NCI-H2227 treated with DMSO at 0.1 percent for 48 hours (cell line): ENCODE data around the gene CCDC137.

Source experiments
- DNase-seq: peaks from one replicate; lab custom pipeline; 2025; lab: John Stamatoyannopoulos, UW

CCDC137 gene

DNA sequence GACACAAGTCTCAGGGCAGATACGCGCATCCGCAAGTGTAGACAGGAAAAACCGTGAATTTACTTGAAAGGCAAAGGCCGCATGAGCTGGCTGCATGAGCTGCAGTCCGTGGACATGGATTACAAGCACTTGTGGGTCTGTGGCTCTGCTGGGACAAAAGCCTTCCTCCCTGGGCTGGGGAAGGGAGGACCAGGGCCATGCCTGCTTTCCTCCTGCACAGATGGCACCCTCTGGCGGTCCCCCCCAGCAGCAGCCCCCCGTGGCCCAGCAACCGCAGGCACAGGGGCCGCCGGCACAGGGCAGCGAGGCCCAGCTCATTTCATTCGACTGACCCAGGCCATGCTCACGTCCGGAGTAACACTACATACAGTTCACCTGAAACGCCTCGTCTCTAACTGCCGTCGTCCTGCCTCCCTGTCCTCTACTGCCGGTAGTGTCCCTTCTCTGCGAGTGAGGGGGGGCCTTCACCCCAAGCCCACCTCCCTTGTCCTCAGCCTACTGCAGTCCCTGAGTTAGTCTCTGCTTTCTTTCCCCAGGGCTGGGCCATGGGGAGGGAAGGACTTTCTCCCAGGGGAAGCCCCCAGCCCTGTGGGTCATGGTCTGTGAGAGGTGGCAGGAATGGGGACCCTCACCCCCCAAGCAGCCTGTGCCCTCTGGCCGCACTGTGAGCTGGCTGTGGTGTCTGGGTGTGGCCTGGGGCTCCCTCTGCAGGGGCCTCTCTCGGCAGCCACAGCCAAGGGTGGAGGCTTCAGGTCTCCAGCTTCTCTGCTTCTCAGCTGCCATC is 34.9 kb downstream of the CCDC137 start:
- no peak for DNase-seq

DNA sequence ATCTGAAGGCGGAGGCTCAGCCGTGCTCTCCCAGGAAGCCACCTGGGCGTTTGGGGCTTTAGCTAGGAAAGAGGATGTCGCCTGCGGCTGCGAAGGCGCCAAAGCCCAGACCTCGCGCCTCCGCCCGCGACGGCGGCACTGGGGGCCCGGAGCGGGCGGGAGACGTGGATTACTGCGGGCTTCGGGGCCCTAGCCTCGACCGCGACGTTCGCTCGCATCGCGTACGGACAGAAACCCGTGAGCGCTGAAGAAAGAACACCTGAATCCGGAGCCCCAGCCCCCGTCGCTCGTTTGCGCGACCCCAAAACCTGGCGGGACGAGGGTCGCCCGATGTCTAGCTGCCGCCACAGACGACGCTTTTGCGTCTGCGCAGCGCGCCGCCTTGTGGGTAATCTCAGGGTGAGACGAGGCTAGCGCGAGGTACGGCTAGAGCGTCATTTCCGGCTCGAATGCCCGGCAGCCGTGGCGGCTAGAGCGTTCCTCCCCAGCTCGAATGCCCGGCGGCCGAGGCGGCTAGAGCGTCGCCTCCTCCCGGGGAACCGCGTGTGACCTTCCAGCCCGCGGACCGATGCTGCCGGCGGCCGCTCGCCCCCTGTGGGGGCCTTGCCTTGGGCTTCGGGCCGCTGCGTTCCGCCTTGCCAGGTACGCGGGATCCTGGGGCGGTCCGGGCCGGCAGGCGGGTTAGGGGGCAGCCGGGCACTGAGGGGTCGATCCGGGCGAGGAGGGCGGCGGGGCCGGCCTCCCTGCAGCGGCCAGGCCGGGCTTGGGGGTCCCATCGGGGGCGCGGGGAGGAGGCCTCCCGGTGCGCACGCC is 36.6 kb downstream of the CCDC137 start, which contains the start of gene MRPL12:
TSS of gene MRPL12 (plus strand) at position 434 of the 813 bp plus-strand sequence. CDS start at position 569, 135 bp downstream.
- DNase-seq, result peak; percentile 91

DNA sequence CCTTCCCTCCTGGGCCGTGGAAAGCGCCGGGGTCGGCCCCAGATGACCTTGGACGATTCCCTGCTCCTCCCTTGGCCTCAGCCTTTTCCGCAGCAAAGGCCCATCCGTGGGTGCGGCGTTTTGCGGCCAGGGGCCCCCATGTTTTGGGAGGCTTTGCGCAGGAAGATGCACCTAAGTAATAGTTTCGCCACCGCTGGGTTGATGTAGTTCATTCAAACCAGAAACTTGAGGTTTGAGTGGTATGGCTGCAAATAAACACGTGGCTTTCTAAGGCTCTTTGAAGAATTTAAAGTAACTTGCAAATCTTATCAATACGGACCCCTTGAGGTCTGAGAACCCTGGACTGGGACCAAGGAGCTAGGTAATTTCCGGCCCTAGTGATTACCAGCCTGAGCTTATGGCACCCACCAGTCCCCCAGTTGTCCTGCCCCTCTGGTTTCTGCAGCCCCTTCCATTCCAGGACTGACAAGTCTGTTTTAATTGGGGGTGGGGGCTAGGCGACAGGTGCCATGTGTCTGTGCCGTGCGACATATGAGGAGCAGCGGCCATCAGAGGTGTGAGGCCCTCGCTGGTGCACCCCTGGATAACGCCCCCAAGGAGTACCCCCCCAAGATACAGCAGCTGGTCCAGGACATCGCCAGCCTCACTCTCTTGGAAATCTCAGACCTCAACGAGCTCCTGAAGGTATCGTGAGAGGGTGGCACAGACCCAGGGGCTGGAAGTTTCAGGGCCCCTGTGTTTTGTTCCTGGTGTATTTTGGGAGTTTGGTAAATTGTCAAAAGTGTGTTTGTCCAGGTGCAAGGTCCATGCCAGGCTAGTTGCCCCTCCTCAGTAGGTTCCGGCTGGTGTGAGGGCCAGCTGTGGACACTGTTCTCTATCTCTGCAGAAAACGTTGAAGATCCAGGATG is 37.5 kb downstream of the CCDC137 start:
- DNase-seq, result no peak

DNA sequence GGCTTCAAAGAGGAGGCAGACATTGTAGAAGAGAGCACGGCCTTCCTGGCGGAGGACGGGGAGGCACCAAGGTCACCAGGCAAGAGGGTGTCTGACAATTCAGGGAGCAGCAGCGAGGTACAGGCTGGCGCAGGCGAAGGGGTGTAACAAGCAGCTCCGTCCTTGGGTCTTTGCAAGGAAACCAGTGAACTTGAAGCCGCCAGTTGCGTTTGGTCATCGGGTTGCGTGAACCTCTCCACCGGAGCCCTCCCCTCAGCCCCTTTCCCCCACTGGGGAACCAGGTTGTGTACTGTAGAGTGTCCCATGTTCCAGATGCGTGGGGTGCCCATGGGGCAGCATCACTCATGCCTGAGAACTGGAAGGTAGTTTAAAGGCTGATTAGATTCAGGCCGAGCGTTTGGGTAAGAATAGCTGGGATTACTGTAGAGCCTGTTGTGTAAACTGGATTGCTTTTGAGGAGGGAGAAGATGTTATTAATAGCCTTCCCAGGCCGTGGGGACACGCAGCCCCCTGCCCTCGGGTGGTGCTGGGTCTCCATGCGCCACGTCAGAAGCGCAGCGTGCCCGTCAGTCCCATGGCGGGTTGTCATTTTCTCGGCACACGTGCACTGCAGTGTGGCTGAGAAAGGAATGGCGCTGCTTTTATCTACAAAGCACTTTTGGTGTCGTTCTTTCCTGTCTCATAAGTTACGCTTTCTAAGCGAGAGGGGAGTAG is 39.1 kb downstream of the CCDC137 start:
- DNase-seq, result no peak

DNA sequence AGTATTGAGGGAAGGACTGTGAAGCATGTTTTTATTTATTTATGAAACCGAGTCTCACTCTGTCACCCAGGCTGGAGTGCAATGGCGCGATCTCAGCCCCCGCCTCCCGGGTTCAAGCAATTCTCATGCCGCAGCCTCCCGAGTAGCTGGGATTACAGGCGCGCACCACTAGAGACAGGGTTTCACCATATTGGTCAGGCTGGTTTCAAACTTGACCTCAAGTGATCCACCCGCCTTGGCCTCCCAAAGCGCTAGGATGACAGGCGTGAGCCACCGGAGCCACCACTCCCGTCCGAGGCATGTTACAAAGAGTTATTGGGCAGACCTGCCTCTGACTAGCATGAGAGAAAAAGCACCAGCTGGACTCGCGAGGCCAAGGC is 39.7 kb downstream of the CCDC137 start:
- DNase-seq, result no peak

DNA sequence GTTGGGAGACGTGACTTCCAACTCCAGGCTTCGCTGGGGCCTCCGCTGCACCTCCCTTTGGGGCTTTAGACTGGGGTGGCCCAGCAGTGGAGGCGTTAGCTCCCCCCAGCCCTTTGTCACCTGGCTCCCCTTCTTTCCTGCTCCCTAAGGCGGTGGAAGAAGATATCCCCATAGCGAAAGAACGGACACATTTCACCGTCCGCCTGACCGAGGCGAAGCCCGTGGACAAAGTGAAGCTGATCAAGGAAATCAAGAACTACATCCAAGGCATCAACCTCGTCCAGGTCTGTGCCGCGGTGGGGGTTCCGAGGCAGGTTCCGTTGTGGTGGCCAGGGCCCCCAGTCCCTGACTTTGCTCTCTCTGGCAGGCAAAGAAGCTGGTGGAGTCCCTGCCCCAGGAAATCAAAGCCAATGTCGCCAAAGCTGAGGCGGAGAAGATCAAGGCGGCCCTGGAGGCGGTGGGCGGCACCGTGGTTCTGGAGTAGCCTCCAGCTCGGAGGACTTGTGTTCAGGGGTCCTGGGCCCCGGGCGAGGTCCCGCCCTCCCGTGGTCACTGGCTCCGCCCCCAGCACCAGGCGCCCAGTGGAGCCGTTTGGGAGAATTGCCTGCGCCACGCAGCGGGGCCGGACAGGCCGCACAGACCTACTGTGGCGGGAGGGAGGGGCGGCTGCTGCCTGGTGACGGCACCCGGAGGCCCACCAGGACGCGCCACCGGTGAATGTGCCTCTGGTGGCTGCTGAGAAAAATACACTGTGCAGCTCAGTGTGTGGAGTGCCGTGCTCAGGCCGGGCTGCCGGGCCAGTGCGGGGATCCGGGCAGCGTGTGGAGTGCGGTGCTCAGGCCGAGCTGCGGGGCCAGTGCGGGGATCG is 40.5 kb downstream of the CCDC137 start:
- no peak for DNase-seq

DNA sequence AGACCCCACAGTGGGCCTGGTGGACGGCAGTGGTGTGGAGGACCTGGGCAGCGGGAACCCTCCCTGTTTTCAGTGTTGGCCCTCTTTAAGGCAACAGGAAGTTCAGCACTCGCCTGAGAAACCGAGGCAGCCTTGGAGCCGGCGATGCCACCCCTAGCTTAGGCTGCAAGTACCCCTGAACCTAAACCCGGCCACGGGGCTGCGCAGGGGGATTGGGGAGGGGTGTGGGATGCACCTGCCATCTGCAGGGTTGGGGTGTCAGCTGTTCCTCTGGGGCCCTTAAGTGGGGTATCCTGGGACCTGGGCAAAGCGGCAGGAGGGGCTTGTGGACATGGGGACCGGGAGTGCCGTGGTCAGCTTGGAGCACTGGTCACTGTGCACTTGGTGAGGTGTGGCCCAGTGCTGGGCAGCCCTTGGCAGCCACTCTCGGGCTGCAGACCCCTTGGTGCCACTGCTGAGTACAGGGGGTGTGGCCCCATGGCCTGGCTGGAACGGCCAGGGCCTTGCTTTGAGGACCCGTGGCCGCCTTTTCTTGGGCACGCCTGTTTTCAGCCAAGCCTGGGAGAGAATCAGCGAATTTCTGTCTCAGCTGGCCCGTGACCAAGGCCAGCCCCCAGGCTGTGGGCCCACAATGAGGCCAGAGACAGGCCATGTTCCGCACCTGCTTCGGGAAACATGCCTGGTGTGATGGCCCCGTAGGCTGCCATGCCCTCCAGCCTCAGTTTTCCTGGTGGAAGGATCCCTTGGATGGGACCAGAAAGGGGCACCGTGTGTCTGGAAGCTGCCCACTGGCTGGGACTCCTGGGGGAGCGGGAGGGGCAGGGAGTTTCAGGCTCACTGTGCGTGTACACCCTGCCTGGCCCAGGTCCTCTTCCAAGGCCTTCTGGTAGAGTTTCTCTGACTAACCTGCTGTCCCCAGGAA is 41.4 kb downstream of the CCDC137 start:
- no peak for DNase-seq

DNA sequence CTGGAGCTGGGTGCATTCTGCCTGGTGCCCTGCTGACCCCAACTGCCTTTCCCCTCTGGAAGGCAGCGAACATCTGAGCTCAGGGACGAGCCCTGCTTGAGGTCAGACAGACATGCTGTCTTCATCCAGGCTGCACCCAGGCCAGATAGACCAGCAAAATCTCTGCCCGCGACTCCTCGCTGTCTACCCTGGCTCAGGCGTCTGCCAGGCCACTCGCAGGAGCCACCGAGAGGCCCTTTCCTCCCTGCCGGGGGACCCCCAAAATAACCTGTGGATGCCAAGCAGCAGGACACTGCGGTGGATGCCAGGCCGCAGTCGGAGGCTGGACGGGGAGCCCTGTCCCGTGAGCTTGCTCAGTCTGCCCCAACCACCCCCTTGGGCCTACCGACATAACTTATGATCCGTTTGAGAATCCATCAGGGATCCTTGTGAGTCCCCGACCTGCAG is 42.2 kb downstream of the CCDC137 start:
- DNase-seq, result no peak

DNA sequence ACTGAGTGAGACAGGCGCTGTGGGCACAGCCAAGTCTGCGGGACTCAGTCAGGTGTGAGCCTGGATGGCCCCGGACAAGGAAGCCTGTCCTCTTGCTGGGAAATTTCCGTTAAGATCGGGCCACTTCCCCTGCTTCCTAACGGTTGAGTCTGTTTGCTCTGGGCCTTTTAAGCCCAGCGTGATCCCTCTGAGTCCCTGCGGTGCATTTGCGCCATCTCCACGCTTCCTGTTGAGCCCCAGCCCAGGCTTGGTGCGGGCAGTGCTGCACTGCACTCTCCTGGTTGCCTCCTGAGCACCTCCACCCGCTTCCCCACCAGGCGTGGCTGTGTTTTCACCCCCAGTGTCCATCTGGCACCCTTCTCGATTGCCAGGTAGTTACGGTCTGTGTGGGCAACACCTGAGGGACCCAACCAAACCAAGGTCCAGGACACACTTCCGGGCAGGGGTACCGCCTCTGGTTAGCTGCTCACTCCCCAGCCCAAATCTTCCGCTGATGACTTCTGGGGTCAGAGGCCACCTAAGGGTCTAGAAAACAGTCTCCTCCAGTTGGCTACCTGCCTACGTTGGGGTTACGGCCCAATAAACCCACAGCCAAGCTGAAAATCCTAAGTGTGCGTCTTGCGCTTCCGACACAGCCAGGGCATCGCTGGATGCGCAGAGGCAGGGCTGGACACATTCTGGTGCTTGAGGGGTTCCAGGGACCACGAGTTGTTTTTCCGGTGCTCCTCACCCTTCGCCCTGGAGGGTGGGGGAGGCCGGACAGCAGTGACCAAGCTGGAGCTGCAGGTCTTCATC is 44.2 kb downstream of the CCDC137 start:
- no peak for DNase-seq

DNA sequence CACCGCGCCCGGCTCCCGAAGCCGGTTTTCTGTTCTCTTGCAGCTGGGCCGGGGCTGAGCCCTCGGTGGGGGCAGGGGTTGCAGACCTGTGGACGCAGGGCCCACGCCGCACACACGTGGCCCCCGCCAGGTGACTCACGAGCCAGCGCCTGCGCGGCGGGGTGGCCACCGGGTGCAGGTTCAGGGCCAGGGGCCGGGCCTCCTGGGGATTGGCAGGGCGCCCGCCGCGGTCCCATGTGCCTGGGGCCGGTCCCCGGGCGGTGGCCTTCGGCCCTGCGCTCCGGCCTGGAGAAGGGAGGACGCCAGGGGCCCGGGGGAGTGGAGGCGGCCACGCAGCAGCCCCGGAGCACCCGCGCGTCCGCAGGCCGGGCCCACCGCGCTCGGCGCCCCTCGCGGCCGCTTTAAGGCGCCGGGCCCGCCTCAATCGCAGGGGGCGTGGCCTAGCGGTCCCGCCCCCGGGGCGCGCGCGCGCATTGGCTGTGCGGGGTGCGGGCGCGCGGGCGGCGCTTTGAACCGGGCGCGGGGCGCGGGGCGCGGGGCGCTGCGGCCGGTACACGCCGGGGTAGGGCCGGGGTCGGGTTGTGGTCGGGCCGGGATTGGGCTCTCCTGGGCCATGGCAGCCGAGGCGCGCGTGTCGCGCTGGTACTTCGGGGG is 45.4 kb downstream of the CCDC137 start, which contains the start of gene SLC25A10:
TSS of gene SLC25A10 (plus strand) at position 471 of the 654 bp plus-strand sequence. CDS start at position 614, 143 bp downstream.
- DNase-seq, result peak; percentile 65

DNA sequence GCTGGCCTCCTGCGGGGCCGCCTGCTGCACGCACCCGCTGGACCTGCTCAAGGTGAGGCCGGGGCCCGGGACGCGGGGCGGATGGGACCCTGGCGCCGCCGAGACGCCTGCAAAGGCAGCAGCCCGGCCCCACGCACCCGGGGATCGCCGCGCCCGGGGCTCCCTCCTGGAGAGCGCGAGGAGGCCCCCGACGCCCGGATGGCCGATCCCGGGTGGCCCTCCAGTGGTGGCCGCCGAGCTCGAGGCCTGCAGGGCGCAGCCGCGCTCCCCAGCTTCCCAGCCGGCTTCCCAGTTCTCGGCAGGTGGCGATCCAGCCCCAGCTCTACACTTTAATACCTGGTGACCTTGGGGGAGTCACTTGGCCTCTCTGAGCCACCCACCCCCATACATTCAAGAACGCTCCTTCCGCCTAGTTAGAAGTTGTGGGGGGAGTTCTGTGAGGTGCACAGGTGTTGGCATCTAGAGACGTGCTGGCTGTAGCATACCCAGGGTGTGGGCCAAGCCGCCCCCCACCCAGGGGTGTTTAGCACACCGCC is 46.0 kb downstream of the CCDC137 start:
- no peak for DNase-seq

DNA sequence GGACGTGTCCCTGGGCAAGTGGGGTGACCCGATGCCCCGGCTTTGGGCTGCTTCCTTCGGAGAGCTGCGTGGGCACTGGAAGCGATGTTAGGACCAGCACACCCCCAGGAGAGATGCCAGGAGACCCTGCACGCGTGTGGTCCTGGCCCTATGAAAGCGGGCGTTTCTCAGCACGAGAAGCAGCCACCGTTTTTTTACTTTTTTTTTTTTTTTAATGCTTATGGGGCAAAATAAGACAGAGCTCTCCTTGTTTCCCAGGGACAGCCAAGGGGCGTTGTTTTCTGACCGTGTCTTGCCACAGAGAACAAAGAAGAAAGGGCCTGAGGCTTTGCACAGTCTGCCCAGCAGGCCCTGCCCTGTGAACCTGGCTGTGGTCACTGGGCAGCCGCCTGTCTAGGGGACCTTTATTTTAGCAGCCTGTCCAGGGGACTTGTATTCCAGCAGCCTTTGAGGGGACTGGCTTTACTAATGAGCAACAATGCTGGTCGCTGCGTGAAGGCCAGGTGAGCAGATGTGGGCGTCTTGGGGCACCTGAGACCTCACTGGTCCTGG is 46.5 kb downstream of the CCDC137 start:
- no peak for DNase-seq

DNA sequence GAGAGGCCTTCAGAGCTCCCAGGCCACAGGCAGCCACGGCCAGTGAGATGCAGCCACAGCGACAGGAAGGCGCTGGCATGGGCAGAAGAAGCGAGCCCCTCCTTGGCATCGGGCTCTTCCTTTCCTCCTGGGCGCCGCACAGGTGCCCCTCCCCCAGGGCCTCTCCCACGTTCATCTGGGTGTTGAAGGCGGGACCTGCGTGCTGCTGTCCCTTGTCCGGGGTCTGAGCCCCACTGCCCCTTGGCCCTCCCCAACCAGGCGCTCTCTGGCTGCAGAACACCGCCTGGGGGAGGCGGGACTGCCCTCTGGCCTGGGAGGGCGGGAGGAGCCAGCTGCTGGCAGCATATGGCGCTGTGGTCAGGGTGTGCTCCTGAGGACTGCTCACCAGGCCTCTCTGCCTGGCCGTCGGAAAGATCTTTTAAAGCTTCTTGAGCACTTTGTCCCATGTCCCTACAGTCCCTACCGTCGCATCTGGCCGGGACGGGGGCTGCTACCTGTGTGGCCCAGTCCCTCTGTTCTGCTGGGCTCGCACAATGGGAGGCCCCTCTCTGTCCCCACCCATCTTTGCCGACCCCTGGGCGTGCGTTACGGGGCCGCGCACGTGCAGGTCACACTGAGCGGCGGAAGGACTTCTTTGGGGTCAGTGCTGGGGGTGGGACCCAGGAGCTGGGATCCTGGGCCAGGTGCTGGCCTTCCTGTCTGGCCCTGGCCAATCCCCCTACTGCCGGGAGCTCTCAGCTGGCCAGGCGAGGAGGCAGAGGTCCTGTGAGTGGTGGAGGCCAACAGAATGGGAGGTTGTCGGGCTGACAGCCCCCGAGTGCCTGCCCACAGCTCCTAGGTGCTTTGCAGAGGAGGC is 47.2 kb downstream of the CCDC137 start:
- DNase-seq, result no peak

DNA sequence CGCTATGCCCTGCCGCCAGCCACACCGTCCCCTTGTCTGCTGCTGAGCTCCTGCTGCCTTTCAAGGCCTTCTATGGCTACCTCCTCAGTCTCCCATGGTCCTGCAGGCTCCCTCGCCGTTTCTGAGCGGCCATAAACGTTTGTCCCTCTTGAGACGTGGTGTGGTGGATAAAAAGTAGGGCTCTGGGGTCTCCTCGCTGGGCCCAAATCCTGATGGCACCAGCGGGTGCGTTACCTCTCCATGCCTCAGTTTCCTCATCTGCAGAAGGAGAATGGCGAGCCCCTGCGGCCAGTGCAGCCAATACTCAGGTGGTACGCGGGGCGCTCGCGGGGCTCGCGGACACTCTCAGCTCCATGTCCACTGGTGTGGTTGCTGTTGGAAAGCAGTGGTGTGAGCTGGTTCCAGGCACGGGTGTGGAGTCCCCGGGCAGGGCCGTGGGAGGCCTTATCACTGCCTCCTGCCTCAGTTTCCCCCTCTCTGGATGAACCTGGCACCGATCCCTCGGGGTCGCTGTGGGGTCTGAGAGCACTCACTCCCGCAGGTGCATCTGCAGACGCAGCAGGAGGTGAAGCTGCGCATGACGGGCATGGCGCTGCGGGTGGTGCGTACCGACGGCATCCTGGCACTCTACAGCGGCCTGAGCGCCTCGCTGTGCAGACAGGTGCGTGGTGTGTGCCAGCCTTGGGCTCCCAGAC is 48.0 kb downstream of the CCDC137 start:
- DNase-seq, result no peak

DNA sequence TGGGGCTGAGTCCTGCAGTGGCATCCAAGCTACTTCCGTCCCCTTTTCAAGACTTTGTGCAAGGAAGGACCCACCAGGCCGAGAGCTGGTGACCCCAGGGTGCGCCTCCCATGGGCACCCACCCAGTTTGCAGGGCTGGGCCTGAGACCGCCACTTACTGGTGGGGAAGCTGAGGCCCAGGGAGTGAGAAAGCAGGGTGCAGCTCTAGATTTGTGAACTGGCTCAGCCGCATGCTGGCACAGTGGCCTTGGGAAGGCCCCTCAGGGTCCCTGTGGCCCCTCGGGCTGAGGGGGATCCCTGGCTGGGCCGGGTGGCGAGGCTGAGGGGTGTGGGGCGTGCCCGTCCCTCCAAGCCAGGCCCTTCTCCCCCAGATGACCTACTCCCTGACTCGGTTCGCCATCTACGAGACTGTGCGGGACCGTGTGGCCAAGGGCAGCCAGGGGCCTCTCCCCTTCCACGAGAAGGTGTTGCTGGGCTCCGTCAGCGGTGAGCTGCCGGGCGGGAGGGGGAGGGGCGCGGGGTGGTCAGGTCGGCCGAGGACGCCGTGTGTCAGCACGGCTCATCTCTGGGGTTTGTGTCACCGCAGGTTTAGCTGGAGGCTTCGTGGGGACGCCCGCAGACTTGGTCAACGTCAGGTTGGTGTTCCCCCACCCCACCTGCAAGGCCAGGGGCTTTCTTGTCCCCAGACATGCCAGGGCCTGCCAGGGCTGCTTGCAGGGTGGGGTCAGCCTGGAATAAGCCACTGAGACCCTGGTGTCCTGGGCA is 48.8 kb downstream of the CCDC137 start:
- no peak for DNase-seq
